ENCODE measurements around the gene UEVLD. TPM values are rescaled to one million over a fixed set of nuclear protein-coding genes. Genes with fewer than 3 reads are reported as not detected.
A peak's percentile ranks its signal among the peaks of the same experiment; 100 is the strongest.

UEVLD gene
- total RNA-seq, 1 experiment from 2014 or later = 15.9 TPM

- H3K9me3 ChIP-seq = no peaks in the 10 kb centered on the region
- no peaks in the 10 kb centered on the region for H3K27me3 ChIP-seq (replicated peaks; ENCODE audit: control insufficient read depth, insufficient read depth, low read length)
- no peaks in the 10 kb centered on the region for H3K27me3 Mint-ChIP-seq (ENCODE audit: insufficient read depth, unreplicated experiment)
- no TSS peak for BruUV-seq (replicated peaks)
- no peaks in the 10 kb centered on the region for H3K36me3 ChIP-seq (ENCODE audit: control insufficient read depth, insufficient read depth, low read length)
- DNase-seq = no peak
- CTCF ChIA-PET = interaction anchor here (0.6 to 1.0 kb wide), 2 partner anchors 199 to 206 kb away, joined by 3 to 5 read pairs; no protein-coding TSS in a partner anchor
- H3K36me3 Mint-ChIP-seq (ENCODE audit: insufficient read depth, unreplicated experiment) = peaks cover 11% of the 10 kb centered on the region
- no peak for TF ChIP-seq CTCF (IDR thresholded peaks at IDR 0.05; ENCODE audit: insufficient read depth in 1 of 2, low read depth in 1 of 2, low read length in 1 of 2, severe bottlenecking in 1 of 2, unreplicated experiment in 1 of 2)
- no peaks in the 10 kb centered on the region for H3K4me1 Mint-ChIP-seq (ENCODE audit: low read depth, unreplicated experiment)
- intact Hi-C loops (cut with micrococcal nuclease; ENCODE audit: unreplicated experiment) = loop anchor here (10.0 kb wide), 1 partner anchor 278 kb away; the partner anchor contains the start of gene SAA2
- POLR2A ChIA-PET = no interaction called here
- no peak overlapping the region for H3K4me3 Mint-ChIP-seq (ENCODE audit: unreplicated experiment)
- H3K4me1 ChIP-seq = no peaks in the 10 kb centered on the region
- H3K4me3 ChIP-seq (ENCODE audit: low read depth, low read length) = no peak overlapping the region
- H3K27ac Mint-ChIP-seq (ENCODE audit: unreplicated experiment) = no peak overlapping the region
- no peaks in the 10 kb centered on the region for H3K9me3 Mint-ChIP-seq (ENCODE audit: unreplicated experiment)
Observed at GRCh38 chr11:18523084-18523483, 65.5 kb downstream of the UEVLD start.

- Histone ChIP-seq H3K36me3 (ENCODE audit: control insufficient read depth, insufficient read depth, low read length) (no peaks in the 10 kb centered on the region), H3K4me3 (ENCODE audit: low read depth, low read length) (no peak overlapping the region), H3K27me3 (replicated peaks; ENCODE audit: control insufficient read depth, insufficient read depth, low read length) (no peaks in the 10 kb centered on the region), H3K4me1 (no peaks in the 10 kb centered on the region), H3K9me3 (no peaks in the 10 kb centered on the region)
- no peak for TF ChIP-seq CTCF (IDR thresholded peaks at IDR 0.05; ENCODE audit: insufficient read depth in 1 of 2, low read depth in 1 of 2, low read length in 1 of 2, severe bottlenecking in 1 of 2, unreplicated experiment in 1 of 2)
- intact Hi-C loops (cut with micrococcal nuclease; ENCODE audit: unreplicated experiment) = loop anchor here (10.0 kb wide), 1 partner anchor 278 kb away; the partner anchor contains the start of gene SAA2
- Mint-ChIP-seq H3K36me3 (ENCODE audit: insufficient read depth, unreplicated experiment) (peaks cover 11% of the 10 kb centered on the region), H3K27me3 (ENCODE audit: insufficient read depth, unreplicated experiment) (no peaks in the 10 kb centered on the region), H3K4me3 (ENCODE audit: unreplicated experiment) (no peak overlapping the region), H3K27ac (ENCODE audit: unreplicated experiment) (no peak overlapping the region), H3K4me1 (ENCODE audit: low read depth, unreplicated experiment) (no peaks in the 10 kb centered on the region), H3K9me3 (ENCODE audit: unreplicated experiment) (no peaks in the 10 kb centered on the region)
- ChIA-PET CTCF (interaction anchor here (0.6 to 1.0 kb wide), 2 partner anchors 200 to 206 kb away, joined by 3 to 5 read pairs; no protein-coding TSS in a partner anchor), POLR2A (no interaction called here)
- no TSS peak for BruUV-seq (replicated peaks)
- DNase-seq = peak in 1 of 2 experiments; percentile 24
Observed at GRCh38 chr11:18522388-18522787, 66.1 kb downstream of the UEVLD start.

- Mint-ChIP-seq H3K36me3 (ENCODE audit: insufficient read depth, unreplicated experiment) (peaks cover 1% of the 10 kb centered on the region), H3K27me3 (ENCODE audit: insufficient read depth, unreplicated experiment) (no peaks in the 10 kb centered on the region), H3K4me3 (ENCODE audit: unreplicated experiment) (no peak overlapping the region), H3K4me1 (ENCODE audit: low read depth, unreplicated experiment) (no peaks in the 10 kb centered on the region), H3K27ac (ENCODE audit: unreplicated experiment) (no peak overlapping the region), H3K9me3 (ENCODE audit: unreplicated experiment) (no peaks in the 10 kb centered on the region)
- no peaks in the 10 kb centered on the region for H3K4me1 ChIP-seq
- no peak for DNase-seq
- H3K36me3 ChIP-seq (ENCODE audit: control insufficient read depth, insufficient read depth, low read length) = no peaks in the 10 kb centered on the region
- no peaks in the 10 kb centered on the region for H3K27me3 ChIP-seq (replicated peaks; ENCODE audit: control insufficient read depth, insufficient read depth, low read length)
- H3K9me3 ChIP-seq = no peaks in the 10 kb centered on the region
- no TSS peak for BruUV-seq (replicated peaks)
- ChIA-PET CTCF (no interaction called here), POLR2A (no interaction called here)
- H3K4me3 ChIP-seq (ENCODE audit: low read depth, low read length) = no peak overlapping the region
- no peak for TF ChIP-seq CTCF (IDR thresholded peaks at IDR 0.05; ENCODE audit: insufficient read depth in 1 of 2, low read depth in 1 of 2, low read length in 1 of 2, severe bottlenecking in 1 of 2, unreplicated experiment in 1 of 2)
- intact Hi-C loops (cut with micrococcal nuclease; ENCODE audit: unreplicated experiment) = loop anchor here (10.0 kb wide), 1 partner anchor 276 kb away; the partner anchor contains the start of gene SAA2
Observed at GRCh38 chr11:18521122-18521521, 67.4 kb downstream of the UEVLD start.

All from Caco-2 (cell line).